Measurements from ENCODE around the gene BICDL1.

Gene BICDL1

DNA sequence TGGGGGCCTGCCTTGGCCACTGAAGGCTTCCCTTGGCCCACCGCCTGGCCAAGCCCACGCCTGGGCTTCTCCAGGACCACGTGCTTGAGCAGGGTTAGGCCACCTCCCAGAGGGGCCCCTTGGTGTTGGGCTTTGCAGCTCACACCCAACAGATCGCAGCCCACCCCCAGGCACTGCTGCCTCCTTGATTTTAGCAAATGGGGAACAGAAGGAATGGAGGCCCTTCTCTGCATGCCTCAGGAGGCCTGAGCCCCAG is 104.2 kb downstream of the BICDL1 start:
- H3K27ac ChIP-seq = peak overlapping the region in 2 of 21 experiments; percentile 23 to 65
- no peak overlapping the region for H3K4me3 ChIP-seq

DNA sequence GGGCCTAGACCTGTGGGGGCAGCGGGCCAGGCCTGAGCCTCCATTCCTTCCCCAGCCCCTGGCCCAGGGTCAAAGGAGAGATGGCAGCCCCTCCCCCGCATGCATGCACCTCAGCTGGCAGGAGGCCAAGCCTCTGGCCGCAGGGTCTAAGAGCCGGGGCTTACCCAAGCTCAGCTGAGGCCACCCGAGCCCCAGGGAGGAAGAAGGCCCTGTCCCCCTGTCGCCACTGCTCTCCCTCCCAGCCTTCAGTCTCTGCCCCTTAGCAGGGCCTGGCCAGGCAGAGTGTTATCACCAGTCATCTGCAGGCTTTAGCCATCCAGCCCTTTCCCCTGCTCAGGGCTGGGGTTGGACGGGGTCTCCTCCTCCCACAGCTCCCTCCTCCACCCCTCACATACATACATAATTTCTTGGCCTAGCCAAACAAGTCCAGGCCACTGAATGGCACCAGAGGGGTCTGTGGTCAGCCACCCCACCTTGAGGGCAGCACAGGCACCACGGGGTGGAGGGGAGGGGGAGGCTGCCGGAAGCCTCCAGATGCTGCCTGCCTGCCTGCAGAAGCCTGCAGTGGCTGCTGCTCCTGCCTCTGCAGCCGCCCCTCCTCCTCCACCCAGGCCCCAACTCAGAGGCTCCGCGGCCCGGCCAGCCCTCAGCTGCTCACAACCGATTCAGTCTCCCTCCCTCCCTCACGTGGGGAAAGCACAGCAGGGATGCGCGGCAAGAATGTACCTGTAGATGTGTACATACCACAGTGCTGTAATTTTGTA is 104.7 kb downstream of the BICDL1 start:
- peak overlapping the region in 4 of 21 experiments; percentile 1 to 65 (median 39) for H3K27ac ChIP-seq
- H3K4me3 ChIP-seq = no peak overlapping the region

DNA sequence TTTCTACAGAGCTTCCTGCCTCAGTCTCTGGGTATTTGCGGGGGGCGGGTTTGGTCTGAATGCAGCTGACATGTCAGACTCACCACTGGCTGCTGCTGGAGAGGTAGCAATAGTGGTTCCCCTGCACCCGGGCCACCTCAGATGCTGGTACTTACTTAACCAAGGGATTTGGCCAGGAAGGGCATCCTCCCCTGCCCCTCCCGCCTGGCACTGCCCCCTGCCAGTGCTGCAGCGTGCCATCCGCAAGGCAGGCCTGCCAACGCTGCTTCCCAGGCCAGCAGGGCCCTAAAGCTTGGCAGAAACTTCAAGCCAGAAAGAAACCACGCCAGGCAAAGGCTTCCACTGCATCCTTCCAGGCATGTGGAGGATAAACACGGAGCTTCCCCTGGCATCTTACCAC is 105.4 kb downstream of the BICDL1 start:
- peak overlapping the region in 2 of 21 experiments; percentile 14 to 55 for H3K27ac ChIP-seq

DNA sequence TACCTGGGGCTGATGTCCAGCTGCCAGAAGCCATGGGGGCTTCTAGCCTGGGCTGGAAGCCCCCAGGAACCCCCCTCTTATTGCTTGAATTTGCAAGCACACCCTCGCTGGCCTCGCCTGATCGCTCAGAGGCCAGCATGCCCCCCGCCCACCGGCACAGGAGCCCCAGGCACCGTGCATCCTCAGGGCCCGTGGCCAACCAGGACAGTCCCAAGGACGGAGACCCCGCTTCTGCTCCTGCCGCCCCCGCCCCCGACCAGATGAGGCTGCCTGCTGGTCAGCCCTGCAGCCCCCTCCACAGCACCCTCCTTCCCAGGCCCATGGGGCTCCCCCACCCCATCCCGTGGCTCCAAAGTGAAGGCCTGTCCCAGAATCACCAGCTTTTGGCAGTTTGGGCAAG is 106.3 kb downstream of the BICDL1 start:
- Histone ChIP-seq H3K27ac (peak overlapping the region in 1 of 21 experiments; percentile 14), H3K4me3 (no peak overlapping the region)

More for the DNA sequence above, 105.4 kb downstream of the BICDL1 start:
- H3K4me3 ChIP-seq = no peak overlapping the region

DNA sequence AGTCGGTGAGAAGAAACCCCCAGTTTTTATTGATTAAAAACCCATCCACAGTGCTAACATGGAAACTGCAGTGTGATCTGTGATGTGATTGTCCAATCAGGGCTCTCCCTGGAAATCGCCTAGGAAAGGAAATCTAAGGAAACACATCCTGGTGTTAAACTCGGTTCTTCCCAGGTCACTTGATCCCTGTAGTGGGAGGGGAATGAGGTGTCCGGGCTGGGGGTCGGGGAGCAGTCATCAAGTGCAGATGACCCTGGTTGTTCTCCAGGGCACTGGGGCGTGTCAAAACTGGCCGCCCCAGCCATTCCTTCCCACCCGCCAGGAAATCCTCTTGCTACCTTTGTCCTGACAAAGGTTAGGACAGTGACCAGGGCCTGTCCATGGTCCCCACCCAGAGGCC is 106.7 kb downstream of the BICDL1 start:
- H3K27ac ChIP-seq = no peak overlapping the region
- no peak overlapping the region for H3K4me3 ChIP-seq

DNA sequence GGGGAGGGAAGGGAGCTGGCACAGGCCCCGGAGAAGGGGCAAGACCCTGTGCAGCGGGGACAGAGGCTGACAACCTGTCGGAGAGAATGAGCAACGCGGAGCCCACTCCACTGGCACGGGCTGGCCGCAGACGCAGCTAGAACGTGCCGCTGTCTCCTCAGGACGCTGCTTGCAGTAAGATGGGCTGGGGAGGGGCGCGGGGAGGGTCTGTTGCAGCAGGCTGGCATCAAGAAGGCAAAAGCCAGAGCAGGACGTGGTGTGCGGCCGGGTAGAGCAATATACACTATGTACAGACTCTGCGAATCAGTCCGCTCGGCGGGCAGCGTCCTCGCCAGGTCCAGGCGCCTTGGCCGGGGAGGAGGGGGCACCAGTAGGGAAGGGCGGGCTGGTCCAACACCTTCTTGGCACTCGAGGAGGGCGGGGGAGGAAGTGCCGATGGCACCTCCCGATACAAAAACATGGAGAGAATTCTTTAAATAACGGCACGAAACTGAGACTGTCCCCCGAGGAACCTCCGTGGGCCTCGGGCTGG is 107.7 kb downstream of the BICDL1 start:
- H3K27ac ChIP-seq = no peak overlapping the region
- no peak overlapping the region for H3K4me3 ChIP-seq

DNA sequence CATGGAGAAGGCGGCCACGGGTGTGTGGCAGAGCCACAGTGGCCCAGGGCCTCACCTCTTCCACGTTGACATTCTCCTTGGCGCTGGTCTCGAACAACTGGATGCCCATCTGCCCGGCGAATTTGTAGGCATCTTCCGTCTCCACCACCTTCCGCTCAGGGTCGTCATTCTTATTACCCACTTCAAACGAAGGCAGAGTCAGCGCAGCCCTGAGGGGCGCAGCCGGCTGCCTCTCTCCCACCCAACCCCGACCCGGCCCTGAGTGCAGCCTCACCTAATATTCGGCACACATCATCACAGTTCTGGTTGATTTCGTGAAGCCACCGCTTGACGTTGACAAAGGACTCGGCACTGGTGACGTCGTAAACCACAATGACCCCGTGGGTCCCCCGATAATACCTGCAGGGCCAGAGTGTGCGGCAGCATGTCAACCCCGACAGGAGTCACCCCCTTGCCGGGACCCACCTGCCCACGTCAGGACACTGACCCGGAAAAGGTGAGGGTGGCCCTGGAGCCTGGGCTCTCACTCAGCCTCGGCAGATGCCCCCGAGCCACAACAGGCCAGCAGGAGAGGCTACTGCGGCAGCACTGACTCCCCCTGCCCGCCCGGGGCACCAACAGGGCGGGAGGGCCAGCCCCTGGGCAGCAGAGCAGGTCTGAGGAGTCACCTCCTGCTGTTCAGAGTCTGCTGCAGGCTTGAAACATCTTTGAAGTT is 109.9 kb downstream of the BICDL1 start:
- Histone ChIP-seq H3K4me3 (no peak overlapping the region), H3K27ac (peak overlapping the region in 6 of 21 experiments; percentile 9 to 60 (median 52))

DNA sequence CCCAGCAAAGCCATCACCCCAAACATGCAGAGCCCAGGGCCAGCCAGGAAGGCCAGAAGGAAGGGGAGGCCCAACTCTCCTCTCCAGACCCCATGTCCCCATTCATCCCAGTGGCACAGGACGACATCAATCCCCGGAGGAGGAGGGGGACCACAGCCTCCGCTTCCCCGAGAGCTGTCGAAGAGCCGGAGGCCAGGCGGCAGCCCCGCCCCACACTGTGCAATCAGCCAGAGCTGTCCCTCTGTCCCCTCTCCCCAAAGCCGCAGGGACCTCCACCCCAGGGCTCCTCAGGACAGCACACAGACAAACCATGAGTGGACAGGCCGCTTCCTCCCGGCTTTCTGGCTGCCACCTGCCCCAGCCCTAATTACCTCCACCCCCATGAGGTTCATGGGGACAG is 110.7 kb downstream of the BICDL1 start:
- Histone ChIP-seq H3K4me3 (no peak overlapping the region), H3K27ac (peak overlapping the region in 4 of 21 experiments; percentile 10 to 80 (median 32))

DNA sequence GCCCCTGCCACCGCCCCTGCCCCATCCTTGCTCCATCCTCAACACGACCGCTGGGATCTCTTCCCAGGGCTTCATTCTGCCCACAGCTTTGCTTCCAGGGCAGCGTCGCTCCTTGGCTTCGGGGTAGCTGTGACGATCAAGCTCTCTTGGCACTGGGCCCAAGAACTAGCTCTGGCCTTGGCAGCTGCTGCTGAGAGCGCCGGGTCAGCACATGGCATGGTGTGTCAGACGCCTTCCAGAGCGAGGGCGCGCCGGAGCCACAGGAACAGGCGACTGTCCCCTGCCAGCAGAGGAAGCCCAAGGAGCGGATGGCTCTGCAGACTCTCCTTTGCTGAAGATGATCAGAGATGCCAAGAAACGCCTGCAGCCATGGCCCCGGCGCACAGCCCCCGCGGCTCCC is 111.6 kb downstream of the BICDL1 start:
- H3K4me3 ChIP-seq = no peak overlapping the region
- peak overlapping the region in 15 of 21 experiments; percentile 6 to 80 (median 69) for H3K27ac ChIP-seq

DNA sequence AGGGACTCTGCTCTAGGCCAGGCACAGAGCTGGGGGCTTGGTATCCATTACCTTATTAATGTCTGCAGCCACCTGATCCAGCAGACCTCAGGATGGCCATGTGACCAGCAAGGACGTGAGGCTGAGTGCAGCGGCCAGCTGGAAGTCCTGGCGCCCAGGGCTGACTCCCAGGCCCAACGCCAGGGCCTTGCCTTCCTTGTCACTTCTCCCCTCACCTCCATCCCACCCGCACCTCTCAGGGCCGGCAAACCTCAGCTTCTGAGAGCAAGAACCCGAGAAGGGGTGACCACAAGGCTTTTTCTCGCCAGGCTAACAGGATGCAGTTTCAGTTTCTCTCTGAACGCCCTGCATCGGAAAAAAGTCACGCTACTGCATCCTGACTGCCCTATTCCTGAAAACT is 112.1 kb downstream of the BICDL1 start:
- peak overlapping the region in 1 of 7 experiments; percentile 17 for H3K4me3 ChIP-seq
- H3K27ac ChIP-seq = peak overlapping the region in 19 of 21 experiments; percentile 6 to 80 (median 60)

DNA sequence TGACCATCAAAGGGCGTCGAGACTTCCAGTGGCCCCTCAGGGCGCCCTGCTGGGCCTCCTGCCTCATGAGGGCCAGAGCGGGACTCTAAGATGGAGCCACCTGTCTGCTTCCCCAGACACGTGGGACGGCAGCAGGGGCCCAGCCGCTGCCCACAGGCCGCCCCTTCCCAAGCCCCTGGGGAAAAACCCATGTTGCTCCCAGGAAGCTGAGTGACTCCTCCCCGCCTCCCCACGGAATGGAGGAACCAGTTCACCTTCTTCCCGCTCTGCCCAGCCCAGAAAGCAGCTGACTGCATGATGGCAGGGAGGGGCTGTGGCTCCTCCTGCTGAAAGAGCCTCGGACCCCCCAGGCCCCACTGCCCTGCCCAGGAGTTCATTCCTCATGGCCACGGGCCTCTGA is 112.6 kb downstream of the BICDL1 start:
- peak overlapping the region in 19 of 21 experiments; percentile 6 to 80 (median 60) for H3K27ac ChIP-seq
- peak overlapping the region in 1 of 7 experiments; percentile 17 for H3K4me3 ChIP-seq

DNA sequence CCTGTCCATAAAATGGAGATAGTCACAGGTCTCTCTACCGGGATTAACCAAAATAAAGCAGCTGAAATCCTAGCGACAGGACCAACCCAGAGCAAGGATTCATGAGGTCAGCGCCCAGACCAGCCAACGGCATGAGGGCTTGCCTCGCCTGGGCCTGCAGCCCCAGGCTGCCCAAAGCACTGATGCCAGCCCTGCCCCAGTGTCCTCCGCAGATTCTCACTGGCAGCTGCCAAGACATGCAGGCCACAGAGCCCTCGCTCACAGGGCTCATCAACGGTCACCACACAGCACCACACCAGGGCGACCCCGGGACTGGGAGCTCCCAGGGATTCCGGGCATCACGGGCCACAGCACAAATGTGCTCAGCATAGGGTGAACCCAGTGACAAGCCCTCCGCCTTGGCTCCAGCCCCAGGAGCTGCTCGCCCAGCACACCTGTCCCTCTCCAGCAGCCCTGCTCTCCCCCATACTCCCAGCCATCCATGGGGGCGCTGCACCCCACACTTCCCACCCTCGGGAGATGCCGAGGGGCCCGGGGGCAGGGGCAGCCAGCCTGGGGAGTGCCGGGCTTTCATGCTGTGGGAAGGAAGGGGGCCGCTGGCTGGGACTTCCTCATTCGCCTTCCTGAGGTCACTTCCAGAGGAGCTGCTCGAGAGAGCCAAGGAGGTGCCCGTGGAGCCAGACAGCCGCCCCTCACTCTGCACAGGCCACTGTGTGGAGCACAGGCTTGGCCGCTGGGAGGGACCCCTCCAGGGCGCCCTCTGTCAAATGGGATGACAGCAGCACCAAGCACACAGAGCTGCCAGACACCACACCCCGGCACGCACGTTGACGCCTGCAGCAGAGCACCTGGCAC is 113.4 kb downstream of the BICDL1 start:
- peak overlapping the region in 17 of 21 experiments; percentile 6 to 80 (median 65) for H3K27ac ChIP-seq
- H3K4me3 ChIP-seq = peak overlapping the region in 1 of 7 experiments; percentile 17

DNA sequence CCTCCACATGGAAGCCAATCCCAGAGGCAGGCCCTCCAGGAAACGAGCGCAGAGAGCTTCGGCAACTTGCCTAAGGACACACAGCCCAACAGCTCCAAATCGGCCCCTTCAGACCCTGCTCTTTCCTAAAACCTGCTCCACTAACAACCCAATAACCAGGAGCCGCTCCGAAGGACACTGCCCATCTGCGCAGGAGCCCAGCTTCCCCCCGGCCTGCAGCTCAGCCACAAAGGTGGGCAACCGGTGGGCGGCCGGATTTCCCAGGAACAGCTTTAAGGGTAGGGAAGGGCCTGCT is 114.0 kb downstream of the BICDL1 start:
- Histone ChIP-seq H3K4me3 (no peak overlapping the region), H3K27ac (peak overlapping the region in 5 of 21 experiments; percentile 48 to 80 (median 73))

DNA sequence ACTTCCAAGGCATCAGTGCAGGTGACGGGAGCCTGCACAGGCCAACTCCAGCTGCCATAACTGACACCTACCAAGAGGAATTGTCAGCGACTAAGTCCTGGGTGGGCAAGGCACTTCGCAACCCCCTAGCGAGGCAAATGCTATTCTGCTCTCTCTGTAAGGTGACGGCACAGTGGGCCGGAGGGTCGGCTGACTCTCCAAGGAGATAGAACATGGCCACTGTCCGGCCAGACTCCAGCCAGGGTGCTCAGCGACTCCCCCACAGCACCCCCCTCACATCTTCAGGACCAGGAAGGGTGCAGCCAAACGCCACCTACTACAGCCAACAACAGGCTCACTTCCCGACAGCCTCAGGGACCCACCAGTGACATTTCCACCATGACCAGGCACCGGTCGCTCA is 114.3 kb downstream of the BICDL1 start:
- no peak overlapping the region for H3K4me3 ChIP-seq
- H3K27ac ChIP-seq = peak overlapping the region in 2 of 21 experiments; percentile 10 to 72

DNA sequence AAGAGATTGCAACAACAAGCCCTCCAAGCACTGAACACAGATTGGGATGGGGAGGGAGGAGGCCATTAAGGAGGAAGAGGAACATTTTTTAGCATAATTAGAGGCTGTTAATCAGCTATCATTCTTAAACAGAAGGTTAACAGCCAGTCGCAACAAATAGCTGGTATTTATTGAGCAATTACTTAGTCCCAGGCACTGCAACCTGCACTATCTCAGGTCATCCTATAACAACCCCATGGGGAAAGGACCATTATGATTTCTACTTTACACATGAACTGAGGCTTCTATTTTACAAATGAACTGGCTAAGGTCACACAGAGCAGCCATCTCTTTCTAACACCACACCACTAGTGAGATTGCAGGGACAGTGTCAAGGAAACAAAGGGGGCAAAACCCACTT is 117.1 kb downstream of the BICDL1 start:
- H3K4me3 ChIP-seq = no peak overlapping the region
- no peak overlapping the region for H3K27ac ChIP-seq

DNA sequence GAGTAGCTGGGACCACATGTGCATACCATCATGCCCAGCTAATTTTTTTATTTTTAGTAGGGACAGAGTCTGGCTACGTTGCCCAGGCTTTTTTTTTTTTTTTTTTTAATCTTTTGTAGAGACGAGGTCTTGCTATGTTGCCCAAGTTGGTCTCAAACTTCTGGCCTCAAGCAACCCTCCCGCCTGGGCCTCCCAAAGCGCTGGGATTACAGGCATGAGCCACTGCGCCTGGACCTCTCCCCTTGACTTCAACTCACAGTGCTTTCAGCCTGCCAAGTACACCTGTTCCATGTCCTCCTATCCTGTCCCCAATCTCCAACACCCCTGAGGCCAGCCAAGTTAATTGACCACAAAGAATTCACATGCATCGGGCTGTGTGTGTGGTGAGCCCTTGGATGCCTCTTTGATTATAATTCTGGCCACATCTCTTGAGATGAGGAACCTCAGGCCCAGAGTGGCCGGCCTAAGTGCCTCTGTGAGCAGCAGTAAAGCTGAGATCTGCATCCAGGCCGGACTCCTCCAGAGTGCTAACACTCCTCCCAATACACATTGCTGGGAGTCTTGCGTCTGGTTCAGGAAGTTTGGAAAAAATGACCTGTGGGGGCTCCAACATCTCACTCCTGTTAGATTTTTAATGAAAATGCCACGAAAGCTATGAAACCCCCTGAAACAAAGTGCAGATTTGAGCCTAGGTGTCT is 120.7 kb downstream of the BICDL1 start:
- Histone ChIP-seq H3K27ac (peak overlapping the region in 6 of 21 experiments; percentile 12 to 81 (median 66)), H3K4me3 (no peak overlapping the region)

DNA sequence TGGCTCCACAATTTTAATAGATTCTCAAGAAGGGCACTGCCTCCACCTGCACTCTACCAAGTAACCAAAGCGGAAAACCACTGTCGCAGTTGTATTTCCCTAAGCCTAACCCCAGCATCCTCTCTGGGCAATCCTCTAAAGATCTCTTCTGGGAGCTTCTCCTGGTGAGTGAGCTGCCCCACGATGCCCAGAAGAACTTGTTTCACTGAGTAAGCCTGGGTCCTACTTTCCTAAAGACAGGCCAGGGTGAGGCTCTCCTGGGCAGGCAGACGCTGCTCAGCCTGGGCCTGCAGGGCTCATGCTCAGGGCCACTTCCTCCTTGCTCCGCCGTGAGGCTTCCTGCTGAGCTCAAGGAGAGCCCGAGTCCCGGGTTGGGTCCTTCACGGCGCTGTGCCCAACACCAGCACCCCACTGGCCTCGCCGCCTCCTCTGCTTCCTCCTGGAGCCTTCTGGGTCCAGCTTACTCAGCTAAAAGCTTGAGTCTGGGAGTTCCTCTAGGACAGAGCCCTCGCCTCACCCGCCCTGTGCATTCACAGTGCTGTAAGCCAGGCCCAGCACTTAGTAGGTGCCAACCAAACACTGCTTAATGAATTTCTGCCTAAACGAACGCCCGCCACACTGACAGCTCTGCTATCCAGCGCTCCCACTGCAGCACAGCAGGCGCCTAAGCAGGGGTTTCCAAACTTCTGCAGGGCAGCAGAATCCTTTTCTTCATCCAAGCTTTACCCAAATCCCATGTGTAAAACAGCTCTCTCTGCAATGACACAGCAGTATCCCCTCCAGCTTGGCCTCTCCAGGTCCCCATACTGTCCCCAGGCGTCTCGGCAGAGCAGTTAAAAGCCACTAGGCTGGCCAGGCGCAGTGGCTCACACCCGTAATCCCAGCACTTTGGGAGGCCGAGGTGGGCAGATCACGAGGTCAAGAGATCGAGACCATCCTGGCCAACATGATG is 121.8 kb downstream of the BICDL1 start:
- H3K4me3 ChIP-seq = peak overlapping the region in 2 of 7 experiments; percentile 5 to 15
- H3K27ac ChIP-seq = peak overlapping the region in 18 of 21 experiments; percentile 1 to 81 (median 58)

DNA sequence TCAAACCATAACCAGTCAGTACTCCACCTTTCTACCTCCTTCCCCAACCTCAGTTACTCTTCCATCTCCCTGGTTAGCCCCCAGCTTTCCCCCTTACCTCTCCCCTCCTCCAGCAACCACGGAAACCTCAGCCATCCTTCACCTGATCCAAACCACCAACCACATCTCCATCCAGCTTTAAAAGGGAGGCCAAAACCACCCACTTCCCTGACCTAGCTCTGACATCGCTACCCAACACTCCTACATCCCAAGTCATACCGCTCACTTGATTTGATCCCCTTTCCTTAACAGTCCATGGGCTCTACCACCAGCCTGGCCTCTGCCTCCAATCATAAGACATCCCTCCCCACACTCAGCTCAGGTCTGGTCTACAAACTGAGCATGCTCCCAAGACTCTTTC is 126.0 kb downstream of the BICDL1 start:
- Histone ChIP-seq H3K4me3 (peak overlapping the region in 4 of 7 experiments; percentile 83 to 98 (median 85)), H3K27ac (peak overlapping the region in 9 of 21 experiments; percentile 28 to 97 (median 95))

Measured in skin epidermis (tissue), 12 donors.